Astrocyte (in vitro differentiated cells and primary cell): ENCODE data around the gene OPCML.

ENCODE experiments used
- EZH2 ChIP-seq: IDR thresholded peaks from 2 replicates; pipeline ENCODE4 v1.6.1; 2012; ENCODE audit warnings: mild to moderate bottlenecking, low read length, inconsistent platforms; ENCODE audit not compliant: insufficient read depth
- TF ChIP-seq, protein P1 (sequence below): IDR thresholded peaks from 2 replicates; pipeline ENCODE4 v1.5.1; 2011; ENCODE audit warnings: low read depth, mild to moderate bottlenecking, inconsistent platforms, low read length, moderate library complexity; ENCODE audit not compliant: insufficient read depth

- TF ChIP-seq, protein P1, sequence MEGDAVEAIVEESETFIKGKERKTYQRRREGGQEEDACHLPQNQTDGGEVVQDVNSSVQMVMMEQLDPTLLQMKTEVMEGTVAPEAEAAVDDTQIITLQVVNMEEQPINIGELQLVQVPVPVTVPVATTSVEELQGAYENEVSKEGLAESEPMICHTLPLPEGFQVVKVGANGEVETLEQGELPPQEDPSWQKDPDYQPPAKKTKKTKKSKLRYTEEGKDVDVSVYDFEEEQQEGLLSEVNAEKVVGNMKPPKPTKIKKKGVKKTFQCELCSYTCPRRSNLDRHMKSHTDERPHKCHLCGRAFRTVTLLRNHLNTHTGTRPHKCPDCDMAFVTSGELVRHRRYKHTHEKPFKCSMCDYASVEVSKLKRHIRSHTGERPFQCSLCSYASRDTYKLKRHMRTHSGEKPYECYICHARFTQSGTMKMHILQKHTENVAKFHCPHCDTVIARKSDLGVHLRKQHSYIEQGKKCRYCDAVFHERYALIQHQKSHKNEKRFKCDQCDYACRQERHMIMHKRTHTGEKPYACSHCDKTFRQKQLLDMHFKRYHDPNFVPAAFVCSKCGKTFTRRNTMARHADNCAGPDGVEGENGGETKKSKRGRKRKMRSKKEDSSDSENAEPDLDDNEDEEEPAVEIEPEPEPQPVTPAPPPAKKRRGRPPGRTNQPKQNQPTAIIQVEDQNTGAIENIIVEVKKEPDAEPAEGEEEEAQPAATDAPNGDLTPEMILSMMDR, result no peak
- TF ChIP-seq EZH2, result no peak
These were observed 590.5 kb downstream of the OPCML start for GRCh38 chr11:132941761-132942160.
